Calu3 (cell line): ENCODE measurements around the gene SFT2D3. TPM values are rescaled to one million over a fixed set of nuclear protein-coding genes. Genes with fewer than 3 reads are reported as not detected.

ENCODE experiments used
- BruUV-seq: library from RNA; stranded (reverse); fragments of 400-500 nt; replicated peaks from 2 replicates; lab custom pipeline; 2021; lab: Mats Ljungman, UMichigan
- CTCF ChIA-PET: fragments of 300-600 bp; sonication (Branson Sonifier 250); formaldehyde crosslinking; loops from one replicate; lab custom pipeline; 2022; ENCODE audit warnings: antibody characterized with exemption; lab: Charles Lee
- DNase-seq: peaks from one replicate; pipeline ENCODE4 v3.0.0; 2022
- H3K27ac Mint-ChIP-seq: one replicate; pipeline ENCODE4 v1.8.0; 2022; ENCODE audit warnings: mixed read lengths; ENCODE audit not compliant: unreplicated experiment
- H3K27me3 Mint-ChIP-seq: one replicate; pipeline ENCODE4 v1.8.0; 2022; ENCODE audit warnings: mixed read lengths; ENCODE audit not compliant: unreplicated experiment
- H3K36me3 Mint-ChIP-seq: one replicate; pipeline ENCODE4 v1.8.0; 2022; ENCODE audit warnings: mild to moderate bottlenecking, moderate library complexity, mixed read lengths; ENCODE audit not compliant: insufficient read depth, unreplicated experiment
- H3K4me1 Mint-ChIP-seq: one replicate; pipeline ENCODE4 v1.8.0; 2022; ENCODE audit warnings: mild to moderate bottlenecking, low read depth, mixed read lengths; ENCODE audit not compliant: unreplicated experiment
- H3K4me3 Mint-ChIP-seq: one replicate; pipeline ENCODE4 v1.8.0; 2022; ENCODE audit warnings: mild to moderate bottlenecking, low read depth, moderate library complexity, mixed read lengths; ENCODE audit not compliant: unreplicated experiment
- H3K9me3 Mint-ChIP-seq: one replicate; pipeline ENCODE4 v1.8.0; 2022; ENCODE audit warnings: low read depth, mixed read lengths; ENCODE audit not compliant: unreplicated experiment
- intact Hi-C: fragments of 100-400 bp; cut with micrococcal nuclease; formaldehyde crosslinking; loops from one replicate; pipeline ENCODE4 v1.10.0; 2022; ENCODE audit not compliant: unreplicated experiment
- total RNA-seq: library from RNA; stranded (reverse); gene quantifications from 2 replicates; pipeline ENCODE4 v1.2.3, GENCODE V29; 2022
- TF ChIP-seq, protein P1 (sequence below): fragments of 200-600 bp; IDR thresholded peaks from one replicate; pipeline ENCODE4 v1.8.0; 2022; ENCODE audit warnings: antibody characterized with exemption; ENCODE audit not compliant: unreplicated experiment

The SFT2D3 gene
- total RNA-seq, 1 experiment from 2014 or later, result 9.3 TPM

DNA sequence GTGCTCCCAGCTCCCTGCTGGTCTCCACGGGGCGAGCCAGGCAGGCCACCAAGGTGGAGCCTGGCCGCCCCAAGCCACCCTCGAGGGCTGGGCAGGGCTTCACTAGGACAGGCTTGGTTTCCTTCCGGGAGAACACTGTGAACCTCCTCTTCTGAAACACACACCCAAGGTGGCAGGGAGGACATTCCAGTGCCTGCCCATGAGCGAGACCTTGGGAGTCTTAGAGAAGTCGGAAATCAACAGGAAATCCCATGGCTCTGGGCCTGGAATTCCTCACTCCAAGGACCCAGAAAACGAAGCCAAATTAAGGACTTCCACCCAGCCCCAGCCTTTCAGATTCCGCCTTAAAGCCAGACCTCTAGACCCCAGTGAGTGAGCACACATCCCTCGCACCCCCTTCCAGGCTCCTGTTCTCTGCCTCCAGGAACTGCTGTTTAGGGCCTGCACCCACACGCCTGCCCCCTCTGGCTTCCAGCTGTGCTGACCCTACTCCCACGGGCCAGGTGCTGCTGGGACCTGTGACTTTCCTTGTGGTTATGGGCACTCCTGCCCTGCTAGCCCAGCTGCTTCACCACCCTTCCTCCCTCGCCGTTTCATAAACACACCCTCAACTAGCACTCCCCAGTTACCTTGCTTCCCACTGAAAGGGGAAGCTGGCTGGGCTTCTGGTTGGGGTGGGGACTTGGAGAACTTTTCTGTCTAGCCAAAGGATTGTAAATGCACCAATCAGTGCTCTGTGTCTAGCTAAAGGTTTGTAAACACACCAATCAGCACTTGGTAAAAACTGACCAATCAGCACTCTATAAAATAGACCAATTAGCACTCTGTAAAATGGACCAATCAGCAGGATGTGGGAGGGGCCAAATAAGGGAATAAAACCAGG is 41.6 kb upstream of the SFT2D3 start:
- H3K4me1 Mint-ChIP-seq, result no peaks in the 10 kb centered on the region
- peaks cover 80% of the 10 kb centered on the region for H3K27me3 Mint-ChIP-seq
- H3K4me3 Mint-ChIP-seq, result no peak overlapping the region
- no peak for DNase-seq
- TF ChIP-seq, protein P1, sequence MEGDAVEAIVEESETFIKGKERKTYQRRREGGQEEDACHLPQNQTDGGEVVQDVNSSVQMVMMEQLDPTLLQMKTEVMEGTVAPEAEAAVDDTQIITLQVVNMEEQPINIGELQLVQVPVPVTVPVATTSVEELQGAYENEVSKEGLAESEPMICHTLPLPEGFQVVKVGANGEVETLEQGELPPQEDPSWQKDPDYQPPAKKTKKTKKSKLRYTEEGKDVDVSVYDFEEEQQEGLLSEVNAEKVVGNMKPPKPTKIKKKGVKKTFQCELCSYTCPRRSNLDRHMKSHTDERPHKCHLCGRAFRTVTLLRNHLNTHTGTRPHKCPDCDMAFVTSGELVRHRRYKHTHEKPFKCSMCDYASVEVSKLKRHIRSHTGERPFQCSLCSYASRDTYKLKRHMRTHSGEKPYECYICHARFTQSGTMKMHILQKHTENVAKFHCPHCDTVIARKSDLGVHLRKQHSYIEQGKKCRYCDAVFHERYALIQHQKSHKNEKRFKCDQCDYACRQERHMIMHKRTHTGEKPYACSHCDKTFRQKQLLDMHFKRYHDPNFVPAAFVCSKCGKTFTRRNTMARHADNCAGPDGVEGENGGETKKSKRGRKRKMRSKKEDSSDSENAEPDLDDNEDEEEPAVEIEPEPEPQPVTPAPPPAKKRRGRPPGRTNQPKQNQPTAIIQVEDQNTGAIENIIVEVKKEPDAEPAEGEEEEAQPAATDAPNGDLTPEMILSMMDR, result no peak
- no peak overlapping the region for H3K27ac Mint-ChIP-seq
- CTCF ChIA-PET, result no interaction called here
- BruUV-seq, result no TSS peak
- intact Hi-C loops, result no loop called here
- H3K36me3 Mint-ChIP-seq, result no peaks in the 10 kb centered on the region
- no peaks in the 10 kb centered on the region for H3K9me3 Mint-ChIP-seq

- BruUV-seq, result no TSS peak
- Mint-ChIP-seq H3K9me3 (no peaks in the 10 kb centered on the region), H3K4me3 (no peak overlapping the region), H3K27me3 (peaks cover 80% of the 10 kb centered on the region), H3K4me1 (no peaks in the 10 kb centered on the region), H3K27ac (no peak overlapping the region), H3K36me3 (no peaks in the 10 kb centered on the region)
- intact Hi-C loops, result no loop called here
- CTCF ChIA-PET, result no interaction called here
- TF ChIP-seq, protein P1, result no peak
- no peak for DNase-seq
Observed at GRCh38 chr2:127660291-127660578, 41.1 kb upstream of the SFT2D3 start.

- Mint-ChIP-seq H3K36me3 (no peaks in the 10 kb centered on the region), H3K9me3 (no peaks in the 10 kb centered on the region), H3K4me1 (no peaks in the 10 kb centered on the region), H3K27me3 (peaks cover 80% of the 10 kb centered on the region), H3K27ac (no peak overlapping the region), H3K4me3 (no peak overlapping the region)
- BruUV-seq, result no TSS peak
- CTCF ChIA-PET, result no interaction called here
- TF ChIP-seq, protein P1, result no peak
- intact Hi-C loops, result no loop called here
- DNase-seq, result no peak
Observed at GRCh38 chr2:127661072-127661649, 40.1 kb upstream of the SFT2D3 start.

DNA sequence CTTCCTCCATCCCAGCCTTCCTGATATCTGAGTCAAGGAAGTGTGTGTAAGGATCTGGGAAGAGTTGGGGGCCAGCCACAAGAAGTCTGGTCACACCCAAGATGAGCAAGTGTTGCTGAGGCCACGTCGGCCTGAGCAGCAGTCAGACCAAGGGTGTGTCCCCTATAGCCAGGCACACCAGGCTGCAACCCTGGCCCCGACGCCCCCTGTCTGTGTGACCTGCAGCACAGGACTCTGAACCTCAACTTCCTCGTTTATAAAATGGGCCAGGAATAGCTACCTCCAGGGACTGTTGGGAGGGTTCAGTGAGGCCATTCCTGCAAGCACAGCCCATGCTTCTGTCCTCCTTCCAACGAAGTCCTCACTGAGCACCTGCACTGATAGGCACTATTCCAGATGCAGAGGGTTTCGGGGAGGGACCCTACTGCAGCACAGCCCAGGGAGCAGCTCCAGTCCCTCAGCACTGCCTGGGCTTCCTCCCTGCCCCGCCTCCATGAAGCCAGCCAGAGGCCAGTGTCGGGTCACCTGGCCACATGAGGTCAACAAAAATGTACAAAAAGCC is 39.3 kb upstream of the SFT2D3 start:
- CTCF ChIA-PET, result no interaction called here
- no peak overlapping the region for H3K27ac Mint-ChIP-seq
- TF ChIP-seq, protein P1, result no peak

More for the DNA sequence above, 39.3 kb upstream of the SFT2D3 start:
- no peak overlapping the region for H3K4me3 Mint-ChIP-seq
- H3K27me3 Mint-ChIP-seq, result peaks cover 80% of the 10 kb centered on the region
- intact Hi-C loops, result no loop called here
- no peak for DNase-seq
- no peaks in the 10 kb centered on the region for H3K4me1 Mint-ChIP-seq
- H3K9me3 Mint-ChIP-seq, result no peaks in the 10 kb centered on the region
- H3K36me3 Mint-ChIP-seq, result no peaks in the 10 kb centered on the region
- no TSS peak for BruUV-seq
